ENCODE data around the gene FGD4.

FGD4 gene

GRCh38 chr12:32679091-32679919, 279.9 kb downstream of the FGD4 start, which contains the start of gene DNM1L:
Gene DNM1L (plus strand): TSS chr12:32679301. CDS start chr12:32679364, 63 bp downstream.
- ATAC-seq (ENCODE audit: insufficient read depth, low read depth) (peak; percentile 96), DNase-seq (peak; percentile 93)
- H3K27me3 ChIP-seq (ENCODE audit: insufficient read depth, low read length, poor library complexity) = no peaks in the 10 kb centered on the region
- TF ChIP-seq EZH2 (IDR thresholded peaks at IDR 0.05; ENCODE audit: borderline replicate concordance, low read depth, low read length, severe bottlenecking) (no peak), CTCF (IDR thresholded peaks at IDR 0.05; ENCODE audit: borderline replicate concordance, extremely low read depth, low read length, poor library complexity, severe bottlenecking) (no peak)
- peak within 1 kb of the TSS; percentile 91 for H3K9ac ChIP-seq (ENCODE audit: low read depth, low read length)
- peak within 1 kb of the TSS; percentile 76 for H3K4me2 ChIP-seq (ENCODE audit: insufficient read depth, low read length)
- H4K20me1 ChIP-seq (ENCODE audit: insufficient read depth, low read length) = peaks cover 12% of the 10 kb centered on the region; the same call in 1 of the 2 replicates
- H3K4me1 ChIP-seq (ENCODE audit: insufficient read depth, low read length) = peaks cover 25% of the 10 kb centered on the region
- peaks cover 52% of the 10 kb centered on the region for H3K79me2 ChIP-seq (ENCODE audit: insufficient read depth, low read length)
- peak within 1 kb of the TSS; percentile 84 for H3K27ac ChIP-seq (ENCODE audit: low read length)
- H3K9me3 ChIP-seq (ENCODE audit: insufficient read depth, low read length, severe bottlenecking) = no peaks in the 10 kb centered on the region
- peak within 1 kb of the TSS; percentile 91 to 96 for H3K4me3 ChIP-seq (ENCODE audit: low read depth in 1 of 2, low read length in 2 of 2)
- H2AFZ ChIP-seq (ENCODE audit: low read depth, low read length) = peak within 1 kb of the TSS; percentile 87
- H3K36me3 ChIP-seq (ENCODE audit: insufficient read depth, low read length) = peaks cover 10% of the 10 kb centered on the region

DNA sequence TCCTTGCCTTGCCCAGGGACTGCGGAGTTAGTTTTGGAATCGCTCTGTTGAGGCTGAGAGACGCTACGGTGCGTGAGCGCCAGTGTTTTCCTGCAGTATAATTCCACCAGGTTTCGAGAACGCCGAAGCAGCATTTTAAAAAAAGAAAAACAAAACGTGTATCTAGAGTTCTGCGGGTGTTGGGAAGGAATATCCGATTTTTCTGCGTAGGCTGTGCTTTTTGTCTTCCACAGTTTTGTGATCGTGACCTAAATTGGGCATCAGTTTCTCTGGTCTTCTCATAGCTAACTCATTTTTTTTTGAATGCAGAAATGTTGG, 280.5 kb downstream of the FGD4 start:
- Histone ChIP-seq H3K4me1 (ENCODE audit: insufficient read depth, low read length) (peaks cover 25% of the 10 kb centered on the region), H3K27me3 (ENCODE audit: insufficient read depth, low read length, poor library complexity) (no peaks in the 10 kb centered on the region), H3K4me2 (ENCODE audit: insufficient read depth, low read length) (peak overlapping the region; percentile 76), H3K4me3 (ENCODE audit: low read depth in 1 of 2, low read length in 2 of 2) (peak overlapping the region; percentile 91 to 96), H3K9ac (ENCODE audit: low read depth, low read length) (peak overlapping the region; percentile 91), H2AFZ (ENCODE audit: low read depth, low read length) (peak overlapping the region; percentile 87), H4K20me1 (ENCODE audit: insufficient read depth, low read length) (peaks cover 12% of the 10 kb centered on the region; the same call in 1 of the 2 replicates), H3K27ac (ENCODE audit: low read length) (peak overlapping the region; percentile 84), H3K36me3 (ENCODE audit: insufficient read depth, low read length) (peaks cover 13% of the 10 kb centered on the region), H3K79me2 (ENCODE audit: insufficient read depth, low read length) (peaks cover 58% of the 10 kb centered on the region), H3K9me3 (ENCODE audit: insufficient read depth, low read length, severe bottlenecking) (no peaks in the 10 kb centered on the region)
- ATAC-seq (ENCODE audit: insufficient read depth, low read depth) (no peak), DNase-seq (no peak)
- TF ChIP-seq CTCF (IDR thresholded peaks at IDR 0.05; ENCODE audit: borderline replicate concordance, extremely low read depth, low read length, poor library complexity, severe bottlenecking) (no peak), EZH2 (IDR thresholded peaks at IDR 0.05; ENCODE audit: borderline replicate concordance, low read depth, low read length, severe bottlenecking) (no peak)

- H3K4me1 ChIP-seq (ENCODE audit: insufficient read depth, low read length) = peaks cover 25% of the 10 kb centered on the region
- peaks cover 19% of the 10 kb centered on the region for H3K36me3 ChIP-seq (ENCODE audit: insufficient read depth, low read length)
- H3K4me3 ChIP-seq (ENCODE audit: low read depth in 1 of 2, low read length in 2 of 2) = peak overlapping the region in 1 of 2 experiments; percentile 96; a peak in 2 of 4 replicates
- no peak overlapping the region for H3K27ac ChIP-seq (ENCODE audit: low read length)
- no peak for ATAC-seq (ENCODE audit: insufficient read depth, low read depth)
- peak overlapping the region; percentile 76 for H3K4me2 ChIP-seq (ENCODE audit: insufficient read depth, low read length)
- H3K9me3 ChIP-seq (ENCODE audit: insufficient read depth, low read length, severe bottlenecking) = no peaks in the 10 kb centered on the region
- no peaks in the 10 kb centered on the region for H3K27me3 ChIP-seq (ENCODE audit: insufficient read depth, low read length, poor library complexity)
- peak overlapping the region; percentile 91 for H3K9ac ChIP-seq (ENCODE audit: low read depth, low read length)
- no peak for DNase-seq
- peaks cover 12% of the 10 kb centered on the region; the same call in 1 of the 2 replicates for H4K20me1 ChIP-seq (ENCODE audit: insufficient read depth, low read length)
- TF ChIP-seq CTCF (IDR thresholded peaks at IDR 0.05; ENCODE audit: borderline replicate concordance, extremely low read depth, low read length, poor library complexity, severe bottlenecking) (no peak), EZH2 (IDR thresholded peaks at IDR 0.05; ENCODE audit: borderline replicate concordance, low read depth, low read length, severe bottlenecking) (no peak)
- no peak overlapping the region for H2AFZ ChIP-seq (ENCODE audit: low read depth, low read length)
- peaks cover 67% of the 10 kb centered on the region for H3K79me2 ChIP-seq (ENCODE audit: insufficient read depth, low read length)
These were observed 281.4 kb downstream of the FGD4 start for GRCh38 chr12:32680787-32681186.
